Measurements from ENCODE around the gene RPIA. TPM values are rescaled to one million over a fixed set of nuclear protein-coding genes. Genes with fewer than 3 reads are reported as not detected.

Gene RPIA
- total and polyA plus RNA-seq, 2 of the 4 experiments (the other 2 are of a cell fraction): 4.1 to 8.6 TPM

DNA sequence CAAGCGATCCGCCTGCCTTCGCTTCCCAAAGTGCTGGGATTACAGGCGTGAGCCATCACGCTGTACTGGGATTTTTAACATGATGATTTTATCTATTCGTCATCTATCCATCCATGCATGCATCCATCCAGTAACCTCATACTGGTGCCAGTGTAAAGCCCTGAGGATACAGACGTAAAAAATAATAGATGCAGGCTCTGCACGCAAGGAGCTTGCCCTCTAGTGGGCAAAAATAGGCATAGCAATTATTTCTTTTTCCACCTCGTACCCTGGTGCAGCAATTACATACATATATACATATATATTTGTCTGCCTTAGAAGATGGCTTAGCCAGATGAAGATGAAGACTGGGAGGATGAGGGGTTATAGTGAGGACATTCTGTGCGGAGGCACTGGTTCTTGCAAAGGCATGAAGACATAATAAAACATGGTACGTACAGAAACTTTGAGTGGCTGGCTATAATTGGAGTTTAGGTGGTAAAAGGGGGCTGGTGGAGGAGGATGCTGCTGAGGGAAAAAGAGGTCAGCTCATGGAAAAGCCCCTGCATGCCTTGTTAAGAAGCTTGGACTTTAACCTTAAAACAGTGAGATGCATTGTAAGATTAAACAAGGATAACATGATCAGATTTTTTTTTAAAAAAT lies 19.6 kb upstream of the RPIA start:
- CTCF ChIA-PET: interaction anchor here (0.6 to 2.9 kb wide), 11 partner anchors 14 to 249 kb away, joined by 3 to 17 read pairs (median 4); no protein-coding TSS in a partner anchor
- Histone ChIP-seq H2BK20ac (ENCODE audit: low read depth, low read length) (no peak overlapping the region), H3K9ac (ENCODE audit: low read depth, low read length) (no peak overlapping the region), H3K79me1 (ENCODE audit: low read depth in 1 of 2, low read length in 2 of 2) (no peaks in the 10 kb centered on the region), H2BK15ac (ENCODE audit: low read depth, low read length) (no peak overlapping the region), H2BK120ac (ENCODE audit: low read depth, low read length) (no peak overlapping the region), H3K56ac (ENCODE audit: extremely low read depth, insufficient read depth, low read length) (no peak overlapping the region), H2AK9ac (replicated peaks; ENCODE audit: low read depth, low read length, poor library complexity) (no peak overlapping the region), H3K4me2 (ENCODE audit: low read depth, low read length) (no peak overlapping the region), H4K91ac (ENCODE audit: insufficient read depth, low read depth, low read length) (no peak overlapping the region), H3K23ac (ENCODE audit: low read depth, low read length) (no peak overlapping the region), H4K8ac (ENCODE audit: low read depth in 2 of 2, low read length in 2 of 2) (no peak overlapping the region), H4K20me1 (ENCODE audit: insufficient read depth, low read length) (no peaks in the 10 kb centered on the region), H2AFZ (replicated peaks; ENCODE audit: low read length, poor library complexity) (peak overlapping the region; percentile 3), H3K9me3 (ENCODE audit: control insufficient read depth, insufficient read depth, low read length) (no peaks in the 10 kb centered on the region), H3K27ac (ENCODE audit: insufficient read depth, low read length) (no peak overlapping the region), H3K9me1 (ENCODE audit: insufficient read depth, low read length) (no peaks in the 10 kb centered on the region), H3K4me3 (ENCODE audit: insufficient read depth, low read depth, low read length) (no peak overlapping the region), H4K5ac (ENCODE audit: low read depth, low read length) (no peak overlapping the region), H3K4me1 (ENCODE audit: control insufficient read depth, insufficient read depth, low read length) (no peaks in the 10 kb centered on the region), H2AK5ac (ENCODE audit: low read depth, low read length) (no peak overlapping the region), H3K4ac (ENCODE audit: low read depth, low read length) (no peak overlapping the region), H3K27me3 (ENCODE audit: control insufficient read depth, insufficient read depth, low read length) (peaks cover 15% of the 10 kb centered on the region), H3K18ac (ENCODE audit: low read depth, low read length) (no peak overlapping the region), H2BK5ac (ENCODE audit: low read depth, low read length, poor library complexity, severe bottlenecking) (no peak overlapping the region), H3K14ac (replicated peaks; ENCODE audit: low read depth, low read length) (no peak overlapping the region), H3K36me3 (ENCODE audit: control insufficient read depth, insufficient read depth, low read length) (no peaks in the 10 kb centered on the region)
- ATAC-seq (ENCODE audit: low read depth) (peak; percentile 95), DNase-seq (peak; percentile 70)
- BruUV-seq (replicated peaks): no TSS peak
- WGBS, 2 experiments (ENCODE audit: extremely low coverage in 2 of 2, insufficient read length in 1 of 2): 14% methylated on average over 1 of the region's 11 CpGs; no CpG with 5 or more reads in 1 of the 2 experiments
- intact Hi-C loops (cut with micrococcal nuclease) (loop anchor here (1.0 kb wide), 1 partner anchor 481 kb away; no protein-coding TSS in a partner anchor), in situ Hi-C loops (cut with MboI; ENCODE audit: low sequenced_read_pairs) (loop anchor here (25.0 kb wide), 2 partner anchors 485 to 610 kb away; partner anchors contain the start of genes KRCC1 and SMYD1), dilution Hi-C loops (cut with HindIII; ENCODE audit: low sequenced_read_pairs, unreplicated experiment) (no loop called here)
- POLR2A ChIA-PET (ENCODE audit: unreplicated experiment): no interaction called here
- TF ChIP-seq, protein P1, sequence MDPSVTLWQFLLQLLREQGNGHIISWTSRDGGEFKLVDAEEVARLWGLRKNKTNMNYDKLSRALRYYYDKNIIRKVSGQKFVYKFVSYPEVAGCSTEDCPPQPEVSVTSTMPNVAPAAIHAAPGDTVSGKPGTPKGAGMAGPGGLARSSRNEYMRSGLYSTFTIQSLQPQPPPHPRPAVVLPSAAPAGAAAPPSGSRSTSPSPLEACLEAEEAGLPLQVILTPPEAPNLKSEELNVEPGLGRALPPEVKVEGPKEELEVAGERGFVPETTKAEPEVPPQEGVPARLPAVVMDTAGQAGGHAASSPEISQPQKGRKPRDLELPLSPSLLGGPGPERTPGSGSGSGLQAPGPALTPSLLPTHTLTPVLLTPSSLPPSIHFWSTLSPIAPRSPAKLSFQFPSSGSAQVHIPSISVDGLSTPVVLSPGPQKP (IDR thresholded peaks at IDR 0.05; ENCODE audit: borderline replicate concordance, low read depth, low read length): no peak
- no peak for TF ChIP-seq CHD1 (IDR thresholded peaks at IDR 0.05; ENCODE audit: low read depth, low read length)
- TF ChIP-seq CEBPB (IDR thresholded peaks at IDR 0.05; ENCODE audit: low read depth, low read length): no peak
- TF ChIP-seq MXI1 (IDR thresholded peaks at IDR 0.05; ENCODE audit: borderline replicate concordance, low read depth, low read length): no peak
- TF ChIP-seq, protein P2, sequence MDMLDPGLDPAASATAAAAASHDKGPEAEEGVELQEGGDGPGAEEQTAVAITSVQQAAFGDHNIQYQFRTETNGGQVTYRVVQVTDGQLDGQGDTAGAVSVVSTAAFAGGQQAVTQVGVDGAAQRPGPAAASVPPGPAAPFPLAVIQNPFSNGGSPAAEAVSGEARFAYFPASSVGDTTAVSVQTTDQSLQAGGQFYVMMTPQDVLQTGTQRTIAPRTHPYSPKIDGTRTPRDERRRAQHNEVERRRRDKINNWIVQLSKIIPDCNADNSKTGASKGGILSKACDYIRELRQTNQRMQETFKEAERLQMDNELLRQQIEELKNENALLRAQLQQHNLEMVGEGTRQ (IDR thresholded peaks at IDR 0.05; ENCODE audit: low read depth, low read length): no peak
- peak; percentile 89 for TF ChIP-seq RAD21 (IDR thresholded peaks at IDR 0.05; ENCODE audit: low read length)
- TF ChIP-seq MAZ (IDR thresholded peaks at IDR 0.05; ENCODE audit: borderline replicate concordance, low read depth, low read length): no peak
- TF ChIP-seq POLR2A (IDR thresholded peaks at IDR 0.05; ENCODE audit: low read depth, low read length): no peak
- no peak for TF ChIP-seq MAFK (IDR thresholded peaks at IDR 0.05; ENCODE audit: low read depth, low read length)
- TF ChIP-seq RFX5 (IDR thresholded peaks at IDR 0.05; ENCODE audit: low read depth, low read length): no peak
- no peak for TF ChIP-seq FOS (IDR thresholded peaks at IDR 0.05; ENCODE audit: low read depth, low read length)
- TF ChIP-seq RCOR1 (IDR thresholded peaks at IDR 0.05; ENCODE audit: insufficient replicate concordance, low read length): no peak
- no peak for TF ChIP-seq NFE2L2 (IDR thresholded peaks at IDR 0.05; ENCODE audit: low read depth, low read length)
- TF ChIP-seq BHLHE40 (IDR thresholded peaks at IDR 0.05; ENCODE audit: low read depth, low read length): no peak
- TF ChIP-seq, protein P3, sequence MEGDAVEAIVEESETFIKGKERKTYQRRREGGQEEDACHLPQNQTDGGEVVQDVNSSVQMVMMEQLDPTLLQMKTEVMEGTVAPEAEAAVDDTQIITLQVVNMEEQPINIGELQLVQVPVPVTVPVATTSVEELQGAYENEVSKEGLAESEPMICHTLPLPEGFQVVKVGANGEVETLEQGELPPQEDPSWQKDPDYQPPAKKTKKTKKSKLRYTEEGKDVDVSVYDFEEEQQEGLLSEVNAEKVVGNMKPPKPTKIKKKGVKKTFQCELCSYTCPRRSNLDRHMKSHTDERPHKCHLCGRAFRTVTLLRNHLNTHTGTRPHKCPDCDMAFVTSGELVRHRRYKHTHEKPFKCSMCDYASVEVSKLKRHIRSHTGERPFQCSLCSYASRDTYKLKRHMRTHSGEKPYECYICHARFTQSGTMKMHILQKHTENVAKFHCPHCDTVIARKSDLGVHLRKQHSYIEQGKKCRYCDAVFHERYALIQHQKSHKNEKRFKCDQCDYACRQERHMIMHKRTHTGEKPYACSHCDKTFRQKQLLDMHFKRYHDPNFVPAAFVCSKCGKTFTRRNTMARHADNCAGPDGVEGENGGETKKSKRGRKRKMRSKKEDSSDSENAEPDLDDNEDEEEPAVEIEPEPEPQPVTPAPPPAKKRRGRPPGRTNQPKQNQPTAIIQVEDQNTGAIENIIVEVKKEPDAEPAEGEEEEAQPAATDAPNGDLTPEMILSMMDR (conservative IDR thresholded peaks at IDR 0.05; ENCODE audit: low read depth, low read length): peak; percentile 93
- TF ChIP-seq SMC3 (IDR thresholded peaks at IDR 0.05; ENCODE audit: low read depth, low read length): peak; percentile 81
